Right hindlimb (tissue), 1 donor: ENCODE data around the gene SLC13A3.
A peak's percentile ranks its signal among the peaks of the same experiment; 100 is the strongest.

Experiments used
- DNase-seq: peaks from one replicate; pipeline ENCODE4 v3.0.0-alpha.2; 2018

The SLC13A3 gene

GRCh38 chr20:46552460-46553420, 98.5 kb downstream of the SLC13A3 start:
- DNase-seq, result no peak

- DNase-seq, result no peak
Measured at GRCh38 chr20:46551522-46552381, 99.5 kb downstream of the SLC13A3 start.

- peak; percentile 40 for DNase-seq
Measured at GRCh38 chr20:46550461-46550860, 100.8 kb downstream of the SLC13A3 start, which contains the start of gene OCSTAMP. OCSTAMP (minus strand) TSS chr20:46550654; CDS start chr20:46550560, 94 bp downstream.

- DNase-seq, result no peak
Measured at GRCh38 chr20:46549188-46549972, 101.9 kb downstream of the SLC13A3 start.

- no peak for DNase-seq
Measured at GRCh38 chr20:46548688-46549087, 102.6 kb downstream of the SLC13A3 start.

- DNase-seq, result no peak
Measured at GRCh38 chr20:46547995-46548394, 103.3 kb downstream of the SLC13A3 start.

GRCh38 chr20:46546936-46547335, 104.3 kb downstream of the SLC13A3 start:
- DNase-seq, result no peak

GRCh38 chr20:46546298-46546697, 105.0 kb downstream of the SLC13A3 start:
- DNase-seq, result no peak

GRCh38 chr20:46545827-46546138, 105.5 kb downstream of the SLC13A3 start:
- DNase-seq, result no peak

GRCh38 chr20:46545077-46545826, 106.0 kb downstream of the SLC13A3 start:
- DNase-seq, result no peak

GRCh38 chr20:46544576-46544975, 106.7 kb downstream of the SLC13A3 start:
- no peak for DNase-seq

GRCh38 chr20:46543959-46544358, 107.3 kb downstream of the SLC13A3 start:
- DNase-seq, result no peak

GRCh38 chr20:46543033-46543432, 108.2 kb downstream of the SLC13A3 start:
- no peak for DNase-seq

- no peak for DNase-seq
Measured at GRCh38 chr20:46541229-46541935, 109.9 kb downstream of the SLC13A3 start.

- no peak for DNase-seq
Measured at GRCh38 chr20:46539113-46539512, 112.1 kb downstream of the SLC13A3 start.

- DNase-seq, result no peak
Measured at GRCh38 chr20:46530640-46531039, 120.6 kb downstream of the SLC13A3 start.

GRCh38 chr20:46523696-46524328, 127.4 kb downstream of the SLC13A3 start:
- DNase-seq, result no peak

- no peak for DNase-seq
Measured at GRCh38 chr20:46523108-46523507, 128.2 kb downstream of the SLC13A3 start.

GRCh38 chr20:46520976-46521579, 130.2 kb downstream of the SLC13A3 start:
- no peak for DNase-seq

- no peak for DNase-seq
Measured at GRCh38 chr20:46520540-46520939, 130.7 kb downstream of the SLC13A3 start.
